ENCODE measurements around the gene GZMH.
"Not testable (repeated sequence)": the region's sequence is repeated elsewhere in the genome, so short reads cannot be mapped to it uniquely, and the experiment has no call there.

Gene GZMH
- total RNA-seq: 0 to 0.06 (median 0) reads per million in 18 experiments

- DNase-seq: no peak
These were observed at the start of gene GZMH for GRCh38 chr14:24609655-24610344. Gene GZMH (minus strand): TSS chr14:24609685. CDS start chr14:24609613, 72 bp downstream.

GRCh38 chr14:24648361-24648760 lies 38.9 kb upstream of the GZMH start:
- not testable (repeated sequence) for DNase-seq

GRCh38 chr14:24639905-24640304 lies 30.4 kb upstream of the GZMH start:
- no peak for DNase-seq

- DNase-seq: no peak
These were observed 29.8 kb upstream of the GZMH start for GRCh38 chr14:24639270-24639669.

GRCh38 chr14:24634158-24634557 lies 24.7 kb upstream of the GZMH start, which contains the start of gene GZMB:
Gene GZMB (minus strand): TSS chr14:24634190. CDS start chr14:24634160, 30 bp downstream.
- peak in 1 of 2 donors; percentile 15 for DNase-seq

- no peak for DNase-seq
These were observed 23.9 kb upstream of the GZMH start for GRCh38 chr14:24633353-24633752.

- no peak for DNase-seq
These were observed 23.3 kb upstream of the GZMH start for GRCh38 chr14:24632761-24633160.

- no peak for DNase-seq
These were observed 22.9 kb upstream of the GZMH start for GRCh38 chr14:24632336-24632735.

DNA sequence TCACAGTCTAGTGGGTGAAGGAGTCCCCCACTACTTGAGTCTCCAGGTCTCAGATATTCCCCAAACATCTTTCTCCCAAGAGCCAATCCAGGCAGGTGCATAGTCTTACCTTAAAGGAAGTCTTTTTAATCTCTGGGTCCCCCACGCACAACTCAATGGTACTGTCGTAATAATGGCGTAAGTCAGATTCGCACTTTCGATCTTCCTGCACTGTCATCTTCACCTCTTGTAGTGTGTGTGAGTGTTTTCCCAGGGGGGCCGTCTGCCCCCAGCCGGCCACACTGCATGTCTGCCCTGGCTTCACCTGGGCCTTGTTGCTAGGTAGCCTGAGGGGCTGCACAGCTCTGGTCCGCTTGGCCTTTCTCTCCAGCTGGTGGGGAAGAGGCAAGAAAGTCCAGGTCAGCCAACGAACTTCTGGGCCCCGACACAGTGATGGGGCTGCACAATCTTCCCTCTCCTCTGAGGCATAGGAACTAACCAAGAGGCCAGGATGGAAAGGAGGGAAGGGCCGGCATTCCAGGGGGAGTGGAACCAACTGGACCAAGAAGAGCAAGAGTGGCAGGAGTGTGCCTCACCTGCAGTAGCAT lies 22.4 kb upstream of the GZMH start:
- DNase-seq: no peak

DNA sequence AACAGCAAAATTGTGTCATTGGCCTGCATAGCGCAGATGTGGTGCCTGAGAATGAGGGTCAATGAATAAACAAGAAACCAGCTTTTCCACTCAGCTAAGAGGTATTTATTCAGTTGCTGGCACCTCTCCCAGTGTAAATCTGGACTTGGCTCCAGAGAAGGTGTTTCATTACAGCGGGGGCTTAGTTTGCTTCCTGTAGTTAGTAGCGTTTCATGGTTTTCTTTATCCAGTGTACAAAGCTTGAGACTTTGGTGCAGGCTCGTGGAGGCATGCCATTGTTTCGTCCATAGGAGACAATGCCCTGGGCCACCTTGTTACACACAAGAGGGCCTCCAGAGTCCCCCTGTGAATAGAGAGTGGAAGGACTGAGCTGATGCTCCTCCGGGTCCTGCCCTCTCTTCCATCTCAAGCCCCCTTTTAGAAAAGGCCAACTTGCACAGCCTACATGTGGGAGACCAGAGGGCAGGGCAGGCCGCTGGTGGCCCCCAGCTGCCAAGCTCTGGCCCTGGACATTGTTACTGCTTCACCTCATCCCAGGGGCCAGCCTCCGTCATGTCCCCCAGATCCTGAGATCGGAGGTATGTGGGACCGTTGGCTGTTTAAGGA lies 21.5 kb upstream of the GZMH start:
- DNase-seq: no peak

- no peak for DNase-seq
These were observed 20.8 kb upstream of the GZMH start for GRCh38 chr14:24630087-24630871.

DNA sequence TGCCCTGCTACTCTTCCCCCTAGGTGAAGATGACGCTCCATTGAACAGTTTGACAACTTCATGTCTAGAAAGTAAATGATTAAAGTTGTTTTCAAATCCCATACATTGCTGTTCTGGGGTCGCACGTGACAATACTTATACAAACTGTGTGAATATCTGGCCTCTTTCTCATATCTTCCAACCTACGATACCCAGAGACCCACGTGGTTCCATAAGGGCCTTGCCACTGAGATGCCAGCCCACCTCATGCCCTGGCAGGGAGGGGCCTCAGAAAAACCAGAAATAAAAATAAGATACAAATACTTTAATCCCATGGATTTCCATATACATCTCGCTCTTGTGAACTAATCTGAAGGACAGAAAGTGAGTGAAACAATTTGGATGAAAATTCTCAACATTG lies 20.0 kb upstream of the GZMH start:
- no peak for DNase-seq

DNA sequence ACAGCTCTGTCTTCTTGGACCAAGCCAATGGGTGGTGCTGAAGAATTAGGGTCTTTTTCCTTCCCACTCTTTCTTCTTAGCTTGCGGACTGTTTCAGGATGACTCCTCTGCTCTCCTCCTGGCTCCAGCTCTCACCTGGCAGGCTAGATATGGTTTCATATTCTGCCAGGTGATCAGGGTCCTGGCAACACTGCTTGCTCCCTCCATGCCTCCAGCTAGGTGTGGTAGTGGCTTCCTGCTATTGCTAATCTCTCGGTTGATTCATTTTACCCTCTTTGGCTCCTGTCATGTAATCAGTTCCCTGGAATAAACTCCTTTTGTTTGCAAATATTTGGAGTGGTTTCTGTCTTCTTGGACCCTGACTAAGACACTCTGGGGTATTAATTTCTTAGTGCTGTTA lies 4.3 kb upstream of the GZMH start:
- DNase-seq: no peak

DNA sequence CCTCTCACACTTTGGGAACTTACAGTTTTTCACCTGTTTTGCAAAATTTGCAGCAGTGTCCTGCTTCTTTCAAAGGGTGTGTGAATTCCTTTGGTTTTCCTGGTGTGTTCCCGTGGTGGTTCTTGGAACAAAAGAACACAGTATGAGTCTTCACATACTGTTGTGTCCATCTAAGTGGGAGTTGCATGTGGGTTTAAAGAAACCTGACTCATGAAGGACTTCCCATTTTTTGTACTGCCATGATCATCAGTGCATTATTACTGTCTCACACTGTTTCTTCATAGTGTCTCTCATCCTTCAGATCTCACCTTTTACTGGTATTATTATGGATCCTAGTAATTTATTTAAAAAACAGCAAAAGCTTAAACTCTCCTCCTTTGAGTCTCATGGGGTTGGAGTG lies 3.8 kb upstream of the GZMH start:
- peak; percentile 63 to 67 for DNase-seq

DNA sequence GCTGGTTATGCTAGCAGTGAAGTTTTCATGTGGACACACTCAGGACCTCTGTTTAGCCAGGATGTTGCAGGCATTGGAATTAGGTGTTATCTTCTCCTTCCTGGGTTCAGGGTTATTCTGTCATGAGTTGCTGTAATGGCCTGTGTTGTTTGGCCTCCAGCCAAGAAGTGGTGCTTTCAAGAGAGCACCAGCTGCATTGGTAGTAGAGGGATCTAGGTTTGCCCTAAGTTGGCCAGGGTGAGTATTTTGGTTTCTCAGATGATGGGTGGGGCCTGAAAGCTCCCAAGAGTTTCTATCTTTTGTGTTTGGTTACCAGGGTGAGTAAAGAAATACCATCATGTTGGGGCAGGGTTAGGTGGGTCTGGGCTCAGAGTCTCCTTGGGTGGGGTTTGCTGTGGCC lies 2.7 kb upstream of the GZMH start:
- DNase-seq: no peak

GRCh38 chr14:24607635-24608514 lies 1.6 kb downstream of the GZMH start:
- DNase-seq: no peak

- DNase-seq: peak in 1 of 2 donors; percentile 32
These were observed 2.4 kb downstream of the GZMH start for GRCh38 chr14:24607081-24607480.

DNA sequence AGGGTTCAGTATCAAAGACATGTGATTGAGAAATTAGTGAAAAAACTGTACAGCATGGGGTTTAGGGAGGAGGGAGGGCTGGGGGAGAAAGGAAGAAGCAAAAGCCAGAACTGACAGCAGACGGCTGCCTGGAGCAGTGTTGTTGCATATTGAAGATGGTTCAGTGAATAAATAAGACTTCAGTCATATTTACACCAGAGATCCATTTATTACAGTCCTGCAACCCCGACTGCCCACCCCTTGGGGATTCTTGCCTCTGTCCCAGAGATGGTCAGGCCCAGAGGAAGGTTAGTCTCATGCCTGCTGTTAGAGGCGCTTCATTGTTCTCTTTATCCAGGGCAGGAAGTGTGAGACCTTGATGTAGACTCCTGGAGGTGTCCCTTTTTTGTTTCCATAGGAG lies 3.2 kb downstream of the GZMH start:
- no peak for DNase-seq

DNA sequence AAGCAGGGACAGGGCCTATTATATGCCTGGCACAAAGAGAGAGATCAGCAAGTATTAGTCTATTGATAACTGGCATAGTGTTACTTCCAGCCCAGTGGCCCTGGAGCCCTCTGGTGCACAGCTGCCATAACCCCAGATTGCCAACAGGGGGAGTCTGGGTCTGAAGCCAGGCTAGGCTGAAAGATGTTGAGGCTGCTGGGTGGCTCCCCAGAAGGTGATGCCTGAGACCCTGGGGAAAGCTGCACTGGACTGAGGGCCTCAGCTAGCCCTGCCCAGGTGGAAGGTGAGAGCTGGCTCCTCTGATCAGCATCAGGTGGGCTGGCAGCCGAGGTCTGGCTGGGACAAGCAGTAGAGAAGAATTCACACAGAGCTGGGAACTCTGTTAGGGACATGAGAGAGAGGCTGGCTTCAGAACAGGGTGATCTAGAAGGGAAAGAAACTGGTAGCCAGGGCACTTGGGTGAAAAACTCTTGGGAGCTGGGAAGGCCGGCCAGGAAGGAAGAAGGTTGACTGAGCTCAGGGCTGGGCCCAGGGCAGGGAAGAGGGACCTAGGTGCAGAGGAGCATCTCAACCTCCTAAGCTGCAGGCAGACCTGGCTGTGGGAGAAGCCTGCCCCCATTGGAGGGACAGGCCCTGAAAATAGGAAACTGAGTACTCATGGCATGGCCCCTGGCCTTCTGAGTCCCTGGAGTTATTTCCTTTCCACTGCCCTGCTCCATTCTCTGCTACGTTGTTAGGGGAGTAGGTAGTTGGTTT lies 3.9 kb downstream of the GZMH start:
- peak; percentile 47 to 50 for DNase-seq

DNA sequence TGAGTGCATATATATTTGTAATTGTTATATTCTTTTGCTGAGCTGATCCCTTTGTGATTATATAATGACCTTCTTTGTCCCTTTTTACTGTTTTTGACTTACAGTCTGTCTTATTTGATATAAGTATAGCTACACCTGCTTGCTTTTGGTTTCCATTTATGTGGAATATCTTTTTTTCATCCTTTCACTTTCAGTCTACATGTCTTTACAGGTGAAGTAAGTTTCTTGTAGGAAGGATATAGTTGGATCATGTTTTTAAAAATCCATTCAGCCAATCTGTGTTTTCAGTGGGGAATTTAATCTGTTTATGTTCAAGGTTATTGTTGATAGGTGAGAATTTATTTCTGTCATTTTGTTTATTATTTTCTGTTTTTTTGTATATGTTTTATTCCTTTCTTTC lies 12.1 kb downstream of the GZMH start:
- DNase-seq: no peak

DNA sequence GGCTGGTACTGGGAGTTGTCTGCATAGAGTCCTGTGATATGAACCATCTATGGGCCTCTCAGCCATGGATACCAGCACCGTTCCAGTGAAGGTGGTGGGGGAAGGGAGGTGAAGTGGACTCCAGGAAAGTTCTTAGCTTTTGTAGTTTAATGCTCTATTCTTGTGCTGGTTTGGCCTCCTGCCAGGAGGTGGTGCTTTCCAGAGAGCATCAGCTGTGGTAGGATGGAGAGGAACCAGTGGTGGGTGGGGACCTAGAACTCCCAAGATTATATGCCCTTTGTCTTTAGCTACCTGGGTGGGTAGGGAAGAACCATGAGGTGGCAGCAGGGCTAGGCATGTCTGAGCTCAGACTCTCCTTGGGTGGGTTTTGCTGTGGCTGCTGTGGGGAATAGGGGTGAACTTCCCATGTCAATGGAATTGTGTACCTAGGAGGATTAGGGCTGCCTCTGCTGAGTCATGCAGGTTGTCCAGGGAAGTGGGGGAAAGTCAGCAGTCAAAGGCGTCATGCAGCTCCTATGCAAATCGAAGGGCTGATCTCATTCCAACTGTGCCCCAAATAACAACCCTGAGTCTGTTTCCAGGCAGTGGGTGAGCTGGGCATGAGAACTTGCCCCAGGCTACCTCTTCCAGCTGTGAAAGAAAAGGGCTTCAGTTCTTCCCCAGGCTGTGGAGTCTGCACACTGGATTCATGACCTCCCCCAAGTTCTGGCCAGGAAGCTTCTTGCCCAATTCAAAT lies 14.2 kb downstream of the GZMH start:
- DNase-seq: no peak
